ENCODE results near the gene PISD. TPM values are rescaled to one million over a fixed set of nuclear protein-coding genes. Genes with fewer than 3 reads are reported as not detected.

Gene PISD
- total RNA-seq, 1 experiment from 2014 or later: 36.0 TPM

DNA sequence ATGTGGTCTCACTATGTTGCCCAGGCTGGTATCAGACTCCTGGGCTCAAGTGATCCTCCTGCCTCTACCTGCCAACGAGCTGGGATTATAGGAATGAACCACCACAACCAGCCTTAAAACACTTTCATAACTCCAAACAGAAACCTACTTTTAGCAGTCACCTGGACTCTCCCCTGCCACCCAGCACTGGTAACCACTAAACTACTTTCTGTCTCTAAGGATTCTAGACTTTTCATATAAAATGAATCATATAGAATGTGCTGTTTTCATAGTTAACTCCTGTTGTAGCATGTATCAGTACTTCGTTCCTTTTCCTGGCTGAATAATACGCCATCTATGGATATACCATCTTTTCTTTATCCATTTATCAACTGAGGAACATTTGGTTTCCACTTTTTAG, 29.4 kb upstream of the PISD start:
- ChIA-PET POLR2A (ENCODE audit: unreplicated experiment) (no interaction called here), CTCF (no interaction called here)
- BruUV-seq (replicated peaks): no TSS peak

DNA sequence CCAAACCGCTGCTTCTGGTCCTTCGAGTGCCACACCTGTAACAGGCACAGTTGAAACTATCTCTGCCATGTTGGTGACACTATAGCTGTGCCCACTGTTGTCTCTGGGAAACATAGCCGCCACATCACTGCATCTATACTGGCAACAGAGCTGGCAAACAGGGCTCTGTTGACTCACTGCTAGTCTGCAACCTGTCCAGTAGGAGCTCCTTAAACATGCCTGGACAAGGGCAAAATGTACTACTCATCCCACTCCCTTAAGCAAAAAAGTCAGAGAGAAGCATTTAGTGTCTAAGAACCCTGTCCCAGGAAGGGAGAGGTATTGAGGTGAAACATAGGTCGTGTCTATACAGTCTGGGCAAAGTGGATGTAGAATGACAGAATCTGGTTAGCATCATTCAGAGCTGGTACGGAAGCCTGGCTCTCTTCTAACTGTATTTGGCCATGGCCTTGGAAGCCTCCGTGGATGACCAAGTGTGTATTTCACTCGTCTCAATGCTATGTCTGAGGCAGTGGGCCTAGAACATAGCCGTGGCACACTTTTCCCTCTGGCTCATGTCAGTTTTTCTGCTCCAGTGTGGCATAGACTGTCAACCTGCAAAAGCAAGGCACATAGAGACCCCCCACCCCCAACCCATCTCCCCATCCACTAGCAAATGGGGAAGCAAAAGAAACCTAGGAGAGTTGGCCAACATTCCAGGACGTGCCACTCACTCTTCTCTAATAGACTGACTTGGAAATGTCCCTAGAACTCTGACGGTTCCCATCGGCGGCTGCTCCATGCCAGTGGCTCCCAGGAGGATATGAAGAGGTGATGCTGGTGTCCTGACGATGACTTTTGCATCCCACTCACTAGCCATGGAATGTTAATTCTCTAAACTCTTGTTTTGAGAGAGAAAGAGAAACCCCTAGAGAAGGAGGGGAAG, 21.4 kb upstream of the PISD start:
- H2AFZ ChIP-seq (ENCODE audit: low read length): no peak overlapping the region
- no peaks in the 10 kb centered on the region for H3K27me3 ChIP-seq (ENCODE audit: low read length)
- H3K79me2 ChIP-seq (ENCODE audit: low read length): no peaks in the 10 kb centered on the region
- H3K9ac ChIP-seq (ENCODE audit: low read length): no peak overlapping the region
- no peaks in the 10 kb centered on the region for H3K36me3 ChIP-seq (ENCODE audit: low read depth, low read length)
- CTCF ChIA-PET: no interaction called here
- no peaks in the 10 kb centered on the region for H3K9me2 ChIP-seq (replicated peaks; ENCODE audit: low read length)
- H3K4me3 ChIP-seq (ENCODE audit: low read length): no peak overlapping the region
- H3F3A ChIP-seq (ENCODE audit: low read length, unreplicated experiment): no peaks in the 10 kb centered on the region
- BruUV-seq (replicated peaks): no TSS peak
- H3K4me1 ChIP-seq (ENCODE audit: insufficient read depth, low read length): peaks cover 11% of the 10 kb centered on the region
- TF ChIP-seq EZH2 (IDR thresholded peaks at IDR 0.05; ENCODE audit: low read length, unreplicated experiment): no peak
- TF ChIP-seq, protein P1, sequence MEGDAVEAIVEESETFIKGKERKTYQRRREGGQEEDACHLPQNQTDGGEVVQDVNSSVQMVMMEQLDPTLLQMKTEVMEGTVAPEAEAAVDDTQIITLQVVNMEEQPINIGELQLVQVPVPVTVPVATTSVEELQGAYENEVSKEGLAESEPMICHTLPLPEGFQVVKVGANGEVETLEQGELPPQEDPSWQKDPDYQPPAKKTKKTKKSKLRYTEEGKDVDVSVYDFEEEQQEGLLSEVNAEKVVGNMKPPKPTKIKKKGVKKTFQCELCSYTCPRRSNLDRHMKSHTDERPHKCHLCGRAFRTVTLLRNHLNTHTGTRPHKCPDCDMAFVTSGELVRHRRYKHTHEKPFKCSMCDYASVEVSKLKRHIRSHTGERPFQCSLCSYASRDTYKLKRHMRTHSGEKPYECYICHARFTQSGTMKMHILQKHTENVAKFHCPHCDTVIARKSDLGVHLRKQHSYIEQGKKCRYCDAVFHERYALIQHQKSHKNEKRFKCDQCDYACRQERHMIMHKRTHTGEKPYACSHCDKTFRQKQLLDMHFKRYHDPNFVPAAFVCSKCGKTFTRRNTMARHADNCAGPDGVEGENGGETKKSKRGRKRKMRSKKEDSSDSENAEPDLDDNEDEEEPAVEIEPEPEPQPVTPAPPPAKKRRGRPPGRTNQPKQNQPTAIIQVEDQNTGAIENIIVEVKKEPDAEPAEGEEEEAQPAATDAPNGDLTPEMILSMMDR (conservative IDR thresholded peaks at IDR 0.05; ENCODE audit: low read depth, low read length): no peak
- TF ChIP-seq EZH2phosphoT487 (IDR thresholded peaks at IDR 0.05; ENCODE audit: borderline replicate concordance, low read length): no peak
- H4K20me1 ChIP-seq (ENCODE audit: low read length): no peaks in the 10 kb centered on the region
- intact Hi-C loops (cut with micrococcal nuclease): no loop called here
- no peak overlapping the region for H3K27ac ChIP-seq (ENCODE audit: low read length)
- POLR2A ChIA-PET (ENCODE audit: unreplicated experiment): no interaction called here
- ATAC-seq (no peak), DNase-seq (no peak)
- H3K9me3 ChIP-seq (ENCODE audit: low read length): no peaks in the 10 kb centered on the region
- no peak overlapping the region for H3K4me2 ChIP-seq (ENCODE audit: low read length)

More for the DNA sequence above, 29.4 kb upstream of the PISD start:
- Histone ChIP-seq H3K27me3 (ENCODE audit: low read length) (no peaks in the 10 kb centered on the region), H2AFZ (ENCODE audit: low read length) (no peak overlapping the region), H3F3A (ENCODE audit: low read length, unreplicated experiment) (no peaks in the 10 kb centered on the region), H3K27ac (ENCODE audit: low read length) (no peak overlapping the region), H3K9me3 (ENCODE audit: low read length) (no peaks in the 10 kb centered on the region), H3K4me3 (ENCODE audit: low read length) (no peak overlapping the region), H3K9ac (ENCODE audit: low read length) (no peak overlapping the region), H3K4me1 (ENCODE audit: insufficient read depth, low read length) (peaks cover 6% of the 10 kb centered on the region), H3K4me2 (ENCODE audit: low read length) (no peak overlapping the region), H4K20me1 (ENCODE audit: low read length) (no peaks in the 10 kb centered on the region), H3K9me2 (replicated peaks; ENCODE audit: low read length) (no peaks in the 10 kb centered on the region), H3K36me3 (ENCODE audit: low read depth, low read length) (peaks cover 10% of the 10 kb centered on the region), H3K79me2 (ENCODE audit: low read length) (no peaks in the 10 kb centered on the region)
- TF ChIP-seq, protein P1 (conservative IDR thresholded peaks at IDR 0.05; ENCODE audit: low read depth, low read length): no peak
- DNase-seq: no peak
- ATAC-seq: no peak
- intact Hi-C loops (cut with micrococcal nuclease): no loop called here

DNA sequence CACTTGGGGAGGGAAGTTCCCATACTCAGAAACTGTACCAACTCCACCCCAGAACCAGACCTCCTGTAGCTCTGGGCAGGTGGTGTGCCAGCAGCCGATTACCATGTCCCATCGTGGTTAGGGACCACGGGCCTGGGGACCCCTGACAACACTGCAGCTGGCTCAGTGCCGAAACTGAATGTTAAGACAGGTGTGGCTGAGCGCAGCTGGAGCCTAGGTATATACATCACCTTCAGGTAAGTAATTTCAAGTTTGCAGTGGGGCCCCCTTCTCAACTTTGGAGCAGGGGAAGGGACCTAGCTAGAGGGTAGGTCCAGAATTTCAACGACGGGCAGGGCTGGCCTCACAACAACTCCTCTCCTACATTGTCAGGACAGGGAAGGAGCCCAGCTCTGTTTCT, 20.7 kb upstream of the PISD start:
- Histone ChIP-seq H3K9ac (ENCODE audit: low read length) (no peak overlapping the region), H3K4me3 (ENCODE audit: low read length) (no peak overlapping the region), H3K4me1 (ENCODE audit: insufficient read depth, low read length) (peaks cover 11% of the 10 kb centered on the region), H3K36me3 (ENCODE audit: low read depth, low read length) (no peaks in the 10 kb centered on the region), H4K20me1 (ENCODE audit: low read length) (no peaks in the 10 kb centered on the region), H3K9me2 (replicated peaks; ENCODE audit: low read length) (no peaks in the 10 kb centered on the region), H2AFZ (ENCODE audit: low read length) (no peak overlapping the region), H3K27me3 (ENCODE audit: low read length) (no peaks in the 10 kb centered on the region), H3K27ac (ENCODE audit: low read length) (no peak overlapping the region), H3F3A (ENCODE audit: low read length, unreplicated experiment) (no peaks in the 10 kb centered on the region), H3K9me3 (ENCODE audit: low read length) (no peaks in the 10 kb centered on the region), H3K79me2 (ENCODE audit: low read length) (no peaks in the 10 kb centered on the region), H3K4me2 (ENCODE audit: low read length) (no peak overlapping the region)
- ChIA-PET CTCF (no interaction called here), POLR2A (ENCODE audit: unreplicated experiment) (no interaction called here)
- no peak for DNase-seq
- TF ChIP-seq, protein P1 (conservative IDR thresholded peaks at IDR 0.05; ENCODE audit: low read depth, low read length): no peak
- TF ChIP-seq EZH2 (IDR thresholded peaks at IDR 0.05; ENCODE audit: low read length, unreplicated experiment) (no peak), EZH2phosphoT487 (IDR thresholded peaks at IDR 0.05; ENCODE audit: borderline replicate concordance, low read length) (no peak)
- BruUV-seq (replicated peaks): no TSS peak
- no peak for ATAC-seq
- intact Hi-C loops (cut with micrococcal nuclease): no loop called here
